GM12872 (cell line): ENCODE measurements around the gene TNFRSF17.

Source experiments
- TF ChIP-seq, protein P1 (sequence below): IDR thresholded peaks from 3 replicates; pipeline ENCODE4 v1.5.1; 2011; ENCODE audit warnings: low read depth, mild to moderate bottlenecking, low read length, moderate library complexity; ENCODE audit not compliant: insufficient read depth

TNFRSF17 gene

DNA sequence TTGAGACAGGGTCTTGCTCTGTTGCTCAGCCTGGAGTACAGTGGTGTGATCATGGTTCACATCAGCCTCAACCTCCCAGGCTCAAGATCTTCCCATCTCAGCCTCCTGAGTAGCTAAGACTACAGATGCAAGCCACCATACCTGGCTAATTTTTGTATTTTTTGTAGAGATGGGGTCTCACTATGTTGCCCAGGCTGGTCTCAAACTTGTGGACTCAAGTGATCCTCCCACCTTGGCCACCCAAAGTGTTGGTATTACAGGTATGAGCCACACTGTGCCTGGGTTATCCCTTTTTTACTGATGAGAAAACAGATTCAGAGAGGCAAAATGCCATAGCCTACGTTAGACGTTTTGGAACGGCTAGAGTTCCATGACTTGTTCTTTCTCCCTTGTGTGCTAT lies 41.6 kb downstream of the TNFRSF17 start:
- TF ChIP-seq, protein P1, sequence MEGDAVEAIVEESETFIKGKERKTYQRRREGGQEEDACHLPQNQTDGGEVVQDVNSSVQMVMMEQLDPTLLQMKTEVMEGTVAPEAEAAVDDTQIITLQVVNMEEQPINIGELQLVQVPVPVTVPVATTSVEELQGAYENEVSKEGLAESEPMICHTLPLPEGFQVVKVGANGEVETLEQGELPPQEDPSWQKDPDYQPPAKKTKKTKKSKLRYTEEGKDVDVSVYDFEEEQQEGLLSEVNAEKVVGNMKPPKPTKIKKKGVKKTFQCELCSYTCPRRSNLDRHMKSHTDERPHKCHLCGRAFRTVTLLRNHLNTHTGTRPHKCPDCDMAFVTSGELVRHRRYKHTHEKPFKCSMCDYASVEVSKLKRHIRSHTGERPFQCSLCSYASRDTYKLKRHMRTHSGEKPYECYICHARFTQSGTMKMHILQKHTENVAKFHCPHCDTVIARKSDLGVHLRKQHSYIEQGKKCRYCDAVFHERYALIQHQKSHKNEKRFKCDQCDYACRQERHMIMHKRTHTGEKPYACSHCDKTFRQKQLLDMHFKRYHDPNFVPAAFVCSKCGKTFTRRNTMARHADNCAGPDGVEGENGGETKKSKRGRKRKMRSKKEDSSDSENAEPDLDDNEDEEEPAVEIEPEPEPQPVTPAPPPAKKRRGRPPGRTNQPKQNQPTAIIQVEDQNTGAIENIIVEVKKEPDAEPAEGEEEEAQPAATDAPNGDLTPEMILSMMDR: no peak

DNA sequence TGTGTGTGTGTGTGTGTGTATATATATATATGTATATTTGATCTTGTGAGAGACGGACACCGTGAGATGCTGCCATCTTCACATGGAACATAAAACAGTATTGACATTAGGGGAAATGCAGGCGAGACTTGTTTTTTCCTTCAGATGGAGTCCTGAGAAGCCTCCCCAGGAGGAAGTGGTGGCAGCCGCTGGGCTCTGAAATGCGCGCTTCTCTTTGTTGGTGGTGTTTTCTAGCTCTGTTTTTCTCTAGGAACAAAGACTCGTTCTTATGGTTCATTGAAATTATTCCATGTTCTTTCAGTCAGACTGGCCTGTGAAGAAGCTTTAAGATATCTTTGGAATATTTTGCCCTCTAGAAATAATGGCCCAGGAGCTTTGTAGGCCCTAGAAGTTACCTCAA lies 44.5 kb downstream of the TNFRSF17 start:
- TF ChIP-seq, protein P1: no peak

DNA sequence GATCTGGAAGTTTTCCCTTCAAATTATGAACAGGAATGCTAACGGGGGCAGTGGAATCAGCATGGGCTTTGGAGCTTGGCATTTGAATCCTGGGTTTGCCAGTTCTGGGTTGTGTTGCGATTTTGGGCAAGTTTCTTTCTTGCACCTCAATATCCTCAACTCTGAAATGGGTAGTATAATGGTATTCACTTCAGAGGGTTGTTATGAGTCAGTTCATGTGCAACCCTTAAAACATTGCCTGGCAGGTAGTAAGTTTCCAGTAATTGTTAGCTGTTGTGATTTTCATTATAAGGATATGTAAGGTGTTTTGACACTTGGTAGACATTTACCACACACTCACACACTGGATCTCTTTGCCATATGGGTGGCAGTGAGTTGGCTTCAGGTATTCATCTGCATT lies 44.9 kb downstream of the TNFRSF17 start:
- TF ChIP-seq, protein P1: no peak

DNA sequence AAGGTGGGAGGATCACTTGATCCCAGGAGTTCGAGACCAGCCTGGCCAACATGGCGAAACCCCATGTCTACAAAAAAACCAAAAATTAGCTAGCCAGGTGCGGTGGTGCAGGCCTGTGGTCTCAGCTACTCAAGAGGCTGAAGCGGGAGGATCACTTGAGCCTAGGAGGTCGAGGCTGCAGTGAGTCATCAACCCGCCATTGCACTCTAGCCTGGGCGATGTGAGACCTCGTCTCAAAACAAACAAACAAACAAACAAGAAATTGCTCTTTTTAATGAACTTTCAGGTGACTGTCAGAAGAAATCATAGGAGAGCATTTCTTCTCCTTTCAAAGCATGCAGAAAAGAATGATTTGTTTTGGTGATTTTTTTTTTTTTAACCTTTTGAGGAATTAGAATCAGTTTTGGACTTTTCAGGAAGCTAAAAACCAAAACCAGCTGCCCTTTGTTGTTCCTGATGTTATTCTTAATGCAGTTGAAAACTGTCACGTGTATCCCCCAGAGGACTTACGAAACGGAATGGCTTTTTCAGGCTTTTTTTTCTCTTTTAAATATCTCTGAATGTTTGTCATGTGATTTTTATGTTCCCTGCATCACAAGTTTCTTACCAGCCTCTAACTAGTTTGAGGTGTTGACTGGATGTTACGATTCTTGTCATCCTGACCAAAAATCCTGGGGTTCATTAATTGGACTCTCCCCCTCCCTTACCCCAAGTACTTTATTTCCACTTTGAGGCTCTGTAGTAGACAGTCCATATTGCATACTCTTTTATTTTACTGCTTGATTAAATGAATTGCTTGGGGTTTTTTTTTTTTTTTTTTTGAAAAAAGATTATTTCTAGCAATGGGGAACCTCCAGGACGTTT lies 45.6 kb downstream of the TNFRSF17 start:
- TF ChIP-seq, protein P1: no peak

DNA sequence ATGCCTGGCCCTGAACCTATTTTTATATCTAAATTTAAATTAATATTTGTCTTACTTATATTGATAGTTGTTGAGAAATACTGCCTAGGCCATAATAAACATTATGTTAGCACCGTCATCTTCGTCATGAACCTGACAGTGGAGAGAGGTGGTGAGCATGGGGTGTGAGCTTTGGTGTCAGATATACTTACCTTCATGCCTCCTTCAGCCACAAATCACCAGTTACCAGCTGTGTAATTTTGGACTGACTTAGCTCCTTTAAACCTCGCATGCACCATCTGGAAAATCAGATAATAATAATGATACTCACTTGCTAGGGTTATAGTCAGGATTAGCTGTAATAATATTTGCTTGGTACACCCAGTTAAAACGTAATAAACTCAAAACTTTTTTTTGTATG lies 46.6 kb downstream of the TNFRSF17 start:
- TF ChIP-seq, protein P1: no peak

DNA sequence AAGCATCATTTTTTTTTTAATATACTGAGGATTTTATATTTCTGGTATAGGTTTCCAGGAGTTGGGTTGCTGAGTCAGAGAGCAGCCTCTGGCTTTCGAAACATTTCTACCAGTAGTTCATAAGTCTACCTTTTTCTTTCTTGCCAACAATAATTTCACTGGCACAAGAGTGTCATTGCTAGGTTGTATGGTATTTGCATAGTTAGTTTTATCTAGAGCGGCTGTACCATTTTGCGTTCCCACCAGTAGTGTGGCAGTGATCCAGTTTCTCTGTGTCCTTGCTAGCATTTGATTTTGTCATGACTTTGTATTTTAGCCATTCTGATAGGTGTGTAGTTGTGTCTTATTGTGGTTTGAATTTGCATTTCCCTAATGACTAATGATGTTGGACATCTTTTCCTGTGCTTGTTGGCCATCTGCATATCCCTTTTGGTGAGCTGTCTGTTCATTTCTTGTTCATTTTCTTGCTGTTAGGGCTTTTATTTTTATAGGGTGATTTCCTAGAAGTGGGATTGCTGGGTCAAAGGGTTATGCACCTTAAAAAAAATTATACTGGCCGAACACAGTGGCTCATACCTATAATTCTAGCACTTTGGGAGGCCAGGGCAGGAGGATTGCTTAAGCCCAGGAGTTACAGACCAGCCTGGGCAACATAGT lies 51.4 kb downstream of the TNFRSF17 start:
- TF ChIP-seq, protein P1: no peak

DNA sequence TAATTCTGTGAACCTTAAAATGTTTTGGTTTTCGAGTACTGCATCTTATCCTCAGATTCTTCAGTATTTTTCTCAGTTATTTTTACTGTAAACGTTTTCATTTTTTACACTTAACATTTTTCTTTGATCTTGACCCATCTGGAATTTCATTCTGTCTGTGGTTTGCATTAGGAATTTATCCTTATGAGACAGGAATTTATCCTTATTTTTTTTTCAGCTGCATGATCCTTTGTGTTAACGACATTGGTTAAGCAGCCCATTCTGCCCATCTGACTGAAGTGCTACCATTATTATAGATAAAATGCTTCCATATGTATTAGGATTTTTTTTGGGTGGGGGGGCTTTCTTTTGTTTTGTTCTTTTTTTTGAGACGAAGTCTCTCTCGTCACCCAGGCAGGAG lies 52.5 kb downstream of the TNFRSF17 start:
- TF ChIP-seq, protein P1: no peak
